GM12878 (cell line): ENCODE data around the gene PTPRU. TPM values are rescaled to one million over a fixed set of nuclear protein-coding genes. Genes with fewer than 3 reads are reported as not detected.

ENCODE experiments used
- ATAC-seq: fragments of 200-7000 bp; cut with Tn5 transposase; 3 replicates; pipeline ENCODE4 v1.9.1; 2020; ENCODE audit warnings: mild to moderate bottlenecking, moderate library complexity
- BruUV-seq: library from RNA; stranded (reverse); fragments of 400-500 nt; replicated peaks from 2 replicates; lab custom pipeline; 2021; lab: Mats Ljungman, UMichigan
- CTCF ChIA-PET: fragments of 300-600 bp; sonication (Branson Sonifier 250); formaldehyde crosslinking; extraction: SDS; loops from one replicate; lab custom pipeline; 2021; ENCODE audit warnings: inconsistent platforms; lab: Yijun Ruan, JAX
- POLR2A ChIA-PET: fragments of 350-600 bp; formaldehyde crosslinking; extraction: SDS; loops from one replicate; lab custom pipeline; 2021; ENCODE audit warnings: inconsistent platforms; lab: Charles Lee
- RAD21 ChIA-PET: fragments of 300-600 bp; sonication (Branson Sonifier 250); formaldehyde crosslinking; loops from one replicate; lab custom pipeline; 2023; ENCODE audit warnings: antibody characterized with exemption; ENCODE audit not compliant: unreplicated experiment; lab: Charles Lee
- SMC1A ChIA-PET: fragments of 300-600 bp; sonication (Branson Sonifier 250); formaldehyde crosslinking; loops from one replicate; lab custom pipeline; 2023; ENCODE audit not compliant: unreplicated experiment, uncharacterized antibody; lab: Charles Lee
- DNase-seq: peaks from one replicate; pipeline ENCODE4 v3.0.0-alpha.2; 2011; ENCODE audit warnings: low read depth, low spot score
- FAIRE-seq: peaks from 3 replicates; lab custom pipeline; 2011; peaks lifted over from hg19 to GRCh38; lab: Jason Lieb, UNC
- H2AFZ ChIP-seq: 2 replicates; pipeline ENCODE4 v1.6.0; 2011; ENCODE audit warnings: low read depth, low read length, control low read depth; ENCODE audit not compliant: control insufficient read depth
- H3K27ac ChIP-seq: 2 replicates; pipeline ENCODE4 v1.5.1; 2011; ENCODE audit warnings: control low read depth; ENCODE audit not compliant: control insufficient read depth, insufficient read depth
- H3K27me3 ChIP-seq, 2 experiments: replicated peaks in 1 of 2; 2 replicates each; pipeline versions ENCODE4 v1.6.0 to v1.6.1; 2011; ENCODE audit warnings: low read length in 1 of 2; ENCODE audit not compliant: control insufficient read depth in 2 of 2, insufficient read depth in 2 of 2
- H3K36me3 ChIP-seq, 2 experiments: 2 replicates each; pipeline ENCODE4 v1.5.1; 2011; ENCODE audit warnings: low read length in 1 of 2; ENCODE audit not compliant: control insufficient read depth in 2 of 2, insufficient read depth in 2 of 2
- H3K4me1 ChIP-seq: 2 replicates; pipeline ENCODE4 v1.6.1; 2011; ENCODE audit warnings: mild to moderate bottlenecking, low read length, moderate library complexity, mixed read lengths; ENCODE audit not compliant: control insufficient read depth, insufficient read depth
- H3K4me2 ChIP-seq: 2 replicates; pipeline ENCODE4 v1.6.0; 2011; ENCODE audit warnings: control low read depth; ENCODE audit not compliant: control insufficient read depth, insufficient read depth
- H3K4me3 ChIP-seq: fragments of 200-600 bp; sonication (generic); 2 replicates; pipeline ENCODE4 v1.5.1; 2016
- H3K79me2 ChIP-seq: 2 replicates; pipeline ENCODE4 v1.6.0; 2011; ENCODE audit warnings: low read length; ENCODE audit not compliant: control insufficient read depth, insufficient read depth
- H3K9ac ChIP-seq: 2 replicates; pipeline ENCODE4 v1.8.0; 2011; ENCODE audit warnings: low read length, control low read depth, mixed read lengths; ENCODE audit not compliant: control insufficient read depth, insufficient read depth
- H3K9me3 ChIP-seq: replicated peaks from 3 replicates; pipeline ENCODE4 v1.5.1; 2011; ENCODE audit warnings: mild to moderate bottlenecking, low read length; ENCODE audit not compliant: control insufficient read depth, insufficient read depth
- H4K20me1 ChIP-seq: 2 replicates; pipeline ENCODE4 v1.6.0; 2011; ENCODE audit not compliant: control insufficient read depth, insufficient read depth
- BCL11A ChIP-seq: IDR thresholded peaks from 2 replicates; pipeline ENCODE4 v1.6.1; 2011; ENCODE audit warnings: low read depth, low read length
- CEBPB ChIP-seq, 2 experiments: fragments of 150-350 bp in 1 of 2; IDR thresholded peaks; 2 replicates each; pipeline ENCODE4 v1.6.1; 2012 to 2014; ENCODE audit warnings: low read depth in 2 of 2, low read length in 2 of 2, borderline replicate concordance in 1 of 2, inconsistent platforms in 1 of 2
- CREB1 ChIP-seq: IDR thresholded peaks from 2 replicates; pipeline ENCODE4 v1.6.1; 2012; ENCODE audit warnings: low read depth, mild to moderate bottlenecking, inconsistent platforms
- SUZ12 ChIP-seq: fragments of 200-600 bp; sonication (generic); IDR thresholded peaks from one replicate; pipeline ENCODE4 v1.6.1; 2018; ENCODE audit warnings: antibody characterized with exemption, mild to moderate bottlenecking; ENCODE audit not compliant: unreplicated experiment
- TCF7 ChIP-seq: IDR thresholded peaks from 2 replicates; pipeline ENCODE4 v1.6.1; 2014; ENCODE audit warnings: antibody characterized with exemption, borderline replicate concordance
- whole genome bisulfite sequencing: methylation state at CpG from one replicate; pipeline ENCODE4 v1.1.6; 2016; ENCODE audit warnings: low lambda C conversion rate; ENCODE audit not compliant: insufficient replicate concordance, insufficient coverage; ENCODE audit errors: missing lambda C conversion rate; 5-methylcytosine and 5-hydroxymethylcytosine counted together
- in situ Hi-C: fragments of 300-500 bp; cut with MboI; formaldehyde crosslinking; loops from 9 replicates; pipeline ENCODE4 v1.14.3; 2018; ENCODE audit warnings: mixed read lengths
- intact Hi-C: fragments of 100-400 bp; cut with micrococcal nuclease; formaldehyde crosslinking; loops from one replicate; pipeline ENCODE4 v1.14.2; 2022; ENCODE audit not compliant: unreplicated experiment
- polyA plus RNA-seq, 11 experiments: library from polyadenylated mRNA; depleted of rRNA in 4 of 11; unstranded in 6 of 11; stranded (reverse) in 5 of 11; fragments of >200 nt; fragmentation: Nextera tagmentation in 4 of 11; fragmentation: Illumina TruSeq in 1 of 11; extraction: Ambion mirVana in 4 of 11; extraction: Trizol in 1 of 11; gene quantifications; 1 replicate in 1 of 11; 2 replicates in 10 of 11; pipeline versions ENCODE4 v1.2.1 to v1.2.3, GENCODE V29; 2011 to 2016; ENCODE audit warnings: inconsistent platforms in 2 of 11, missing spikeins in 2 of 11, low read depth in 1 of 11
- total RNA-seq, 4 experiments: library from RNA; depleted of rRNA in 3 of 4; stranded (reverse); fragments of >200 nt in 3 of 4; fragmentation: Illumina TruSeq in 1 of 4; extraction: Trizol in 1 of 4; gene quantifications; 2 replicates each; pipeline versions ENCODE4 v1.2.1 to v1.2.3, GENCODE V29; 2013 to 2021
- TF ChIP-seq, protein P1 (sequence below): IDR thresholded peaks from 2 replicates; pipeline ENCODE4 v1.6.1; 2011; ENCODE audit warnings: low read depth, low read length, improper control_type of control experiment, borderline replicate concordance
- TF ChIP-seq, protein P2 (sequence below): fragments of 450-650 bp; IDR thresholded peaks from 2 replicates; pipeline ENCODE4 v1.6.1; 2016; ENCODE audit warnings: mild to moderate bottlenecking
- TF ChIP-seq, protein P3 (sequence below): IDR thresholded peaks from 2 replicates; pipeline ENCODE4 v1.6.1; 2011; ENCODE audit warnings: low read depth, mild to moderate bottlenecking, low read length, moderate library complexity, borderline replicate concordance; ENCODE audit errors: extremely low read depth
- TF ChIP-seq, protein P4 (sequence below): fragments of 450-650 bp; IDR thresholded peaks from 2 replicates; pipeline ENCODE4 v1.6.1; 2017; ENCODE audit warnings: mild to moderate bottlenecking, moderate library complexity

The PTPRU gene
- total and polyA plus RNA-seq, 10 of the 15 experiments (the other 5 are each of a cell fraction or from before 2014, with no cell fraction given), result 0.04 to 2.5 (median 0.73) TPM

DNA sequence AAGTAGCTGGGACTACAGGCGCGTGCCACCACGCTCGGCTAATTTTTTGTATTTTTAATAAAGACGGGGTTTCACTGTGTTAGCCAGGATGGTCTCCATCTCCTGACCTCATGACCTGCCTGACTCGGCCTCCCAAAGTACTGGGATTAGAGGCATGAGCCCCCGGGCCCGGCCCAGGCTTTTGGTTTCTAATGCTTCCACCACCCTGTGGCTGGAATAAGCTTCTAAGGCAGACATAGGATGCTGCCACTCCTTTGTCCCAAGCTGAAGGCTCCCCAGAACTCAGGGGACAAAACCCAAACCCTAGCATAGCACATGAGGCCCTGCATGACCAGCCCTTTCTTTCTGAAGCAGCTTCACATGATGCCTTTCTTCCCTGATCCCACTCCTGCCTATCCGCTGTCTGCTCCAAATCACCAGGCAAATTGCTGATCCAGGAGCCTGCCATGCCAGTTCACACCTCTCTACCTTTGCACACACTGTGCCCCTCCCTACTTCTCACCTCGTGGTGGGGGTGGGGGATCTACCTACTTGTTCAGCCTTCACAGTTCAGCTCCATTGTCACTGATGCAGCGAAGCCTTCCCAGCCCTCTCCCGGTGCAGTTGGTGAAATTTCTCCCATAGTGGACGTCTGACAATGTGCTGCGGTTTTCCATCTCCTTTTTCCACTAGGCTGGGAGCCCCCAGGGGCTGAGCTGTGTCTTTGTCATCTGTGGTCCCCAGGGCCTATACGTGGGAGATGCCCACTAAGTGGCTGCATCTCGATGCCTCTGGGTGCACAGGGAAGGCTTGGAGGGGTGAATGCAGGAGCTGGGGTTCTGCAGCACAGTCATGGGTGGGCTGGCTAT, 6.9 kb downstream of the PTPRU start:
- TF ChIP-seq CEBPB (IDR thresholded peaks at IDR 0.05; ENCODE audit: borderline replicate concordance in 1 of 2, low read depth in 2 of 2, low read length in 2 of 2), result no peak
- H3K4me2 ChIP-seq, result no peak overlapping the region
- CTCF ChIA-PET, result interaction anchor here (0.7 kb wide), 1 partner anchor 1137 kb away, joined by 3 read pairs; no protein-coding TSS in a partner anchor
- H3K4me1 ChIP-seq, result no peaks in the 10 kb centered on the region
- peaks cover 0 to 9% of the 10 kb centered on the region in 2 experiments; a peak in 3 of 4 replicates for H3K27me3 ChIP-seq
- H3K9me3 ChIP-seq, result no peaks in the 10 kb centered on the region
- RAD21 ChIA-PET, result no interaction called here
- in situ Hi-C loops (loop anchor here (10.0 kb wide), 1 partner anchor 602 kb away; no protein-coding TSS in a partner anchor), intact Hi-C loops (no loop called here)
- DNase-seq, result no peak
- FAIRE-seq, result no peak
- POLR2A ChIA-PET, result no interaction called here
- no peaks in the 10 kb centered on the region for H3K36me3 ChIP-seq
- H3K79me2 ChIP-seq, result no peaks in the 10 kb centered on the region
- no peak overlapping the region for H3K27ac ChIP-seq
- H3K4me3 ChIP-seq, result no peak overlapping the region
- 31% methylated on average over 16 of the region's 16 CpGs for WGBS
- H2AFZ ChIP-seq, result no peak overlapping the region
- SMC1A ChIA-PET, result no interaction called here
- no TSS peak for BruUV-seq
- no peaks in the 10 kb centered on the region for H4K20me1 ChIP-seq
- no peak overlapping the region for H3K9ac ChIP-seq
- ATAC-seq, result no peak

DNA sequence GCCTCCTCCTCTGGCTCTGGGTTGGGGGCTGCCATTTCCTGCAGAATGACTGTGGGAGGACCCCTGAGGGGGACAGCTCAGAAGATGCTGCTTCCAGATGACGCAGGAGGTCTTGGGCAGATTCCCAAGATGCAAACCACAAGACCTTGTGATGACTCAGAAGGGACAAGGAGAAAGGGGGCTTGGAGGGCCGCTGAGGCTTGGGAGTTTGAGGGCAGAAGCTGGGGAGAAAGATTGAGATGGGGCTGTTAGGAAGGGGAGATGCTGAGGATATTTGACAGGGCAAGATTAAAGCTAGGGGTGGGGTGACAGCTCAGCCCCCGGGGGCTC, 7.5 kb downstream of the PTPRU start:
- Histone ChIP-seq H3K9me3 (no peaks in the 10 kb centered on the region), H2AFZ (no peak overlapping the region), H3K9ac (no peak overlapping the region), H3K4me2 (no peak overlapping the region), H3K4me1 (no peaks in the 10 kb centered on the region), H3K36me3 (no peaks in the 10 kb centered on the region), H3K27ac (no peak overlapping the region), H3K27me3 (peaks cover 2 to 4% of the 10 kb centered on the region in 2 experiments; a peak in 1 of 4 replicates), H3K79me2 (no peaks in the 10 kb centered on the region), H4K20me1 (no peaks in the 10 kb centered on the region), H3K4me3 (no peak overlapping the region)
- intact Hi-C loops (no loop called here), in situ Hi-C loops (loop anchor here (10.0 kb wide), 1 partner anchor 601 kb away; no protein-coding TSS in a partner anchor)
- BruUV-seq, result no TSS peak
- ATAC-seq (no peak), FAIRE-seq (no peak), DNase-seq (no peak)
- 15% methylated on average over 3 of the region's 3 CpGs for WGBS
- ChIA-PET POLR2A (no interaction called here), CTCF (no interaction called here), RAD21 (no interaction called here), SMC1A (no interaction called here)
- TF ChIP-seq CREB1 (no peak), TCF7 (no peak), SUZ12 (no peak), BCL11A (no peak)
- TF ChIP-seq, protein P1, sequence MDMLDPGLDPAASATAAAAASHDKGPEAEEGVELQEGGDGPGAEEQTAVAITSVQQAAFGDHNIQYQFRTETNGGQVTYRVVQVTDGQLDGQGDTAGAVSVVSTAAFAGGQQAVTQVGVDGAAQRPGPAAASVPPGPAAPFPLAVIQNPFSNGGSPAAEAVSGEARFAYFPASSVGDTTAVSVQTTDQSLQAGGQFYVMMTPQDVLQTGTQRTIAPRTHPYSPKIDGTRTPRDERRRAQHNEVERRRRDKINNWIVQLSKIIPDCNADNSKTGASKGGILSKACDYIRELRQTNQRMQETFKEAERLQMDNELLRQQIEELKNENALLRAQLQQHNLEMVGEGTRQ, result no peak
- TF ChIP-seq, protein P2, sequence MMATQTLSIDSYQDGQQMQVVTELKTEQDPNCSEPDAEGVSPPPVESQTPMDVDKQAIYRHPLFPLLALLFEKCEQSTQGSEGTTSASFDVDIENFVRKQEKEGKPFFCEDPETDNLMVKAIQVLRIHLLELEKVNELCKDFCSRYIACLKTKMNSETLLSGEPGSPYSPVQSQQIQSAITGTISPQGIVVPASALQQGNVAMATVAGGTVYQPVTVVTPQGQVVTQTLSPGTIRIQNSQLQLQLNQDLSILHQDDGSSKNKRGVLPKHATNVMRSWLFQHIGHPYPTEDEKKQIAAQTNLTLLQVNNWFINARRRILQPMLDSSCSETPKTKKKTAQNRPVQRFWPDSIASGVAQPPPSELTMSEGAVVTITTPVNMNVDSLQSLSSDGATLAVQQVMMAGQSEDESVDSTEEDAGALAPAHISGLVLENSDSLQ, result no peak
- TF ChIP-seq, protein P3, sequence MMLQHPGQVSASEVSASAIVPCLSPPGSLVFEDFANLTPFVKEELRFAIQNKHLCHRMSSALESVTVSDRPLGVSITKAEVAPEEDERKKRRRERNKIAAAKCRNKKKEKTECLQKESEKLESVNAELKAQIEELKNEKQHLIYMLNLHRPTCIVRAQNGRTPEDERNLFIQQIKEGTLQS, result no peak
- TF ChIP-seq, protein P4, sequence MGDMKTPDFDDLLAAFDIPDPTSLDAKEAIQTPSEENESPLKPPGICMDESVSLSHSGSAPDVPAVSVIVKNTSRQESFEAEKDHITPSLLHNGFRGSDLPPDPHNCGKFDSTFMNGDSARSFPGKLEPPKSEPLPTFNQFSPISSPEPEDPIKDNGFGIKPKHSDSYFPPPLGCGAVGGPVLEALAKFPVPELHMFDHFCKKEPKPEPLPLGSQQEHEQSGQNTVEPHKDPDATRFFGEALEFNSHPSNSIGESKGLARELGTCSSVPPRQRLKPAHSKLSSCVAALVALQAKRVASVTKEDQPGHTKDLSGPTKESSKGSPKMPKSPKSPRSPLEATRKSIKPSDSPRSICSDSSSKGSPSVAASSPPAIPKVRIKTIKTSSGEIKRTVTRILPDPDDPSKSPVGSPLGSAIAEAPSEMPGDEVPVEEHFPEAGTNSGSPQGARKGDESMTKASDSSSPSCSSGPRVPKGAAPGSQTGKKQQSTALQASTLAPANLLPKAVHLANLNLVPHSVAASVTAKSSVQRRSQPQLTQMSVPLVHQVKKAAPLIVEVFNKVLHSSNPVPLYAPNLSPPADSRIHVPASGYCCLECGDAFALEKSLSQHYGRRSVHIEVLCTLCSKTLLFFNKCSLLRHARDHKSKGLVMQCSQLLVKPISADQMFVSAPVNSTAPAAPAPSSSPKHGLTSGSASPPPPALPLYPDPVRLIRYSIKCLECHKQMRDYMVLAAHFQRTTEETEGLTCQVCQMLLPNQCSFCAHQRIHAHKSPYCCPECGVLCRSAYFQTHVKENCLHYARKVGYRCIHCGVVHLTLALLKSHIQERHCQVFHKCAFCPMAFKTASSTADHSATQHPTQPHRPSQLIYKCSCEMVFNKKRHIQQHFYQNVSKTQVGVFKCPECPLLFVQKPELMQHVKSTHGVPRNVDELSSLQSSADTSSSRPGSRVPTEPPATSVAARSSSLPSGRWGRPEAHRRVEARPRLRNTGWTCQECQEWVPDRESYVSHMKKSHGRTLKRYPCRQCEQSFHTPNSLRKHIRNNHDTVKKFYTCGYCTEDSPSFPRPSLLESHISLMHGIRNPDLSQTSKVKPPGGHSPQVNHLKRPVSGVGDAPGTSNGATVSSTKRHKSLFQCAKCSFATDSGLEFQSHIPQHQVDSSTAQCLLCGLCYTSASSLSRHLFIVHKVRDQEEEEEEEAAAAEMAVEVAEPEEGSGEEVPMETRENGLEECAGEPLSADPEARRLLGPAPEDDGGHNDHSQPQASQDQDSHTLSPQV, result no peak
